ENCODE results near the gene CANT1. TPM values are rescaled to one million over a fixed set of nuclear protein-coding genes. Genes with fewer than 3 reads are reported as not detected.

Gene CANT1
- total RNA-seq, 1 donor from 2014 or later: 81.6 TPM

DNA sequence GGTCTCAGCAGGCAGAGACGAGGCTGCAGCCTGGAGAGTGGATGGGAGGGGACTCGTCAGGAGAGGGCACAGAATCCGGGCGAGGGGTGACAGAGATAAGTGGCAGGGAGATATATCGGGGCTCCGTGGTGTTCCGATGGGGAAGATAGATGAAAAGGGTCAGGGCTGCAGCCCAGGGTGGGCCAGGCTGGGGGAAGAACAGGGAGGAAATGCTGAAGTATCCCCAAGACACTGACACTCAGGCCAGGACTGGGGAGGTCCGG, 32.0 kb downstream of the CANT1 start:
- Mint-ChIP-seq H3K36me3 (ENCODE audit: low read depth, unreplicated experiment) (no peaks in the 10 kb centered on the region), H3K27ac (ENCODE audit: unreplicated experiment) (no peak overlapping the region), H3K4me1 (ENCODE audit: unreplicated experiment) (peaks cover 9% of the 10 kb centered on the region), H3K9me3 (ENCODE audit: unreplicated experiment) (no peaks in the 10 kb centered on the region), H3K27me3 (ENCODE audit: unreplicated experiment) (peaks cover 3% of the 10 kb centered on the region), H3K4me3 (ENCODE audit: unreplicated experiment) (no peak overlapping the region)
- DNase-seq (ENCODE audit: low spot score): no peak
- TF ChIP-seq CTCF (IDR thresholded peaks at IDR 0.05; ENCODE audit: unreplicated experiment): no peak

DNA sequence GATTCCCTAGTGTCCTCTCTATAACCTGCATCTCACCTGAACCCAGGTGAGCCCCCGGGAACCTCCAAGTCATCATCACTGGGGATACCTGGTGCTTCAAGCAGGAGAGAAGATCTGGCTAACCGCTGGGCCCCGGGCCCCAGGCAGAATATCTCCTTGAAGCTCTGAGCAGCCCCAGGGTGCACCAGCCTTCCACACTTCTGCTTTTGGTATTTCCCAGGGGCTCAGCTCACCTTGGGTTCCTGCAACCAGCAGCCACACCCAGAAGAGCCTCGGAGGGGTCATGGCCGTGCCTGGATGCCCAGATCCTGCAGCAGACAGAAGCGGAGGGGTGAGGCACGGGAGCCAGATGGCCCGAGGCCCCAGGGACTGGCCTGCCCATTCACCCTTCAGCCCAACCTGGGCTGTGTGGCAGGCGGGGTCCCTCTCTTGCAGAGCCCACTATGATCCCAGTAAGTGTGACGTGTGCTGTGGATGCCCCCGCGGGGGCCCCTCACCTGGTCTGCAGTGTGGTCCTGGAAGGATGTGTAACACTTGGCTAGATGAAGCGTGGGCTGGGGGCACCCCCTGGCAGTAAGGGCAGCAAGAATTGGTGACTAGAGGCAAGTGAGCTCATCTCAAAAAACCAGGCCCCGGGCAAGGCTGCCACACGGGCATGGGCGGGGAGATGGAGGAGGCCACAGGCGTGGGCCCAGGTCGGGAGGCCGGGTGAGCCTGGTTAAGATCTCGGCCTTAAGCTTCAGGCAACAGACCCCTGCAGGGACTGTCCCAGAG, 32.5 kb downstream of the CANT1 start:
- Mint-ChIP-seq H3K36me3 (ENCODE audit: low read depth, unreplicated experiment) (no peaks in the 10 kb centered on the region), H3K9me3 (ENCODE audit: unreplicated experiment) (no peaks in the 10 kb centered on the region), H3K27me3 (ENCODE audit: unreplicated experiment) (peaks cover 3% of the 10 kb centered on the region), H3K4me1 (ENCODE audit: unreplicated experiment) (peaks cover 9% of the 10 kb centered on the region), H3K4me3 (ENCODE audit: unreplicated experiment) (no peak overlapping the region), H3K27ac (ENCODE audit: unreplicated experiment) (no peak overlapping the region)
- no peak for DNase-seq (ENCODE audit: low spot score)
- TF ChIP-seq CTCF (IDR thresholded peaks at IDR 0.05; ENCODE audit: unreplicated experiment): no peak

DNA sequence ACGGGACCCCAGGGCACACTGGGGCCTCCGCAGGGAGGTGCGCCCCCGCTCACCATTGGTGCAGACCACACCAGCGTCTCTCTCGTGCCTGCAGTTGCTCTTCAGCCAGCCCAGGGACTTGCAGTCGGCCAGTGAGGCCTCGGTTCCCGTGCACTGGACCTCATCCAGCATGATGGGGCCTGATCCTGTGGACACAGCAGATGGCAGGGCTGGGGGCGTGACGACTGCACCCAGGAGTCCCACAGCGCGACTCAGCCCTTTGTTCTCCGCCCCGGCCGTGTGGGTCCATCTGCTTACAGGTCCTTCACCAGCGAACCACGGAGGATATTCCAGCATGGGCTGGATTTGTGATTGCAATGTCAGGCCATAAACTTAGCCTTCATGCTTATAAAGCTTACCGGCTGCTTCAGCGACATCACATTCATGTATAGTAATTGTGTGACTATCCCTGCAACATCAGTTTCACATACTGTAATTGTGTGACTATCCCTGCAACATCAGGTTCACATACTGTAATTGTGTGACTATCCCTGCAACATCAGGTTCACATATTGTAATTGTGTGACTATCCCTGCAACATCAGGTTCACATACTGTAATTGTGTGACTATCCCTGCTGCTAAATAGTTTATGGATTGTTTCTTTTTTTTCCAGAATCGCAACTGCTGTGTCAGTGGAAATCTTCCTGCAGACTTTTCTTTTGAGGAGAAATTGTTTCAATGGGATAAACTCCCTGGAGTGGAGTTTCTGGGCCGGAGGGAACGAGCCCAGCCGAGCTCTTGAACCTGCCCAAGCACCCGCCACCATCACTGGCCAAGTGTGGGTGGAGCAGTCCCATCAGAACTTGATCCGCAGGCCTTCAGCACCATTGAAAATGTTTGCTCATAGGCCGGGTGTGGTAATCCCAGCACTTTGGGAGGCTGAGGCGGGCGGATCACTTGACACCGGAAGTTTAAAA, 34.7 kb downstream of the CANT1 start:
- DNase-seq (ENCODE audit: low spot score): no peak
- peaks cover 3% of the 10 kb centered on the region for H3K27me3 Mint-ChIP-seq (ENCODE audit: unreplicated experiment)
- H3K4me3 Mint-ChIP-seq (ENCODE audit: unreplicated experiment): no peak overlapping the region
- no peak for TF ChIP-seq CTCF (IDR thresholded peaks at IDR 0.05; ENCODE audit: unreplicated experiment)
- H3K36me3 Mint-ChIP-seq (ENCODE audit: low read depth, unreplicated experiment): no peaks in the 10 kb centered on the region
- peaks cover 17% of the 10 kb centered on the region for H3K4me1 Mint-ChIP-seq (ENCODE audit: unreplicated experiment)
- H3K27ac Mint-ChIP-seq (ENCODE audit: unreplicated experiment): peak overlapping the region; percentile 13
- no peaks in the 10 kb centered on the region for H3K9me3 Mint-ChIP-seq (ENCODE audit: unreplicated experiment)

DNA sequence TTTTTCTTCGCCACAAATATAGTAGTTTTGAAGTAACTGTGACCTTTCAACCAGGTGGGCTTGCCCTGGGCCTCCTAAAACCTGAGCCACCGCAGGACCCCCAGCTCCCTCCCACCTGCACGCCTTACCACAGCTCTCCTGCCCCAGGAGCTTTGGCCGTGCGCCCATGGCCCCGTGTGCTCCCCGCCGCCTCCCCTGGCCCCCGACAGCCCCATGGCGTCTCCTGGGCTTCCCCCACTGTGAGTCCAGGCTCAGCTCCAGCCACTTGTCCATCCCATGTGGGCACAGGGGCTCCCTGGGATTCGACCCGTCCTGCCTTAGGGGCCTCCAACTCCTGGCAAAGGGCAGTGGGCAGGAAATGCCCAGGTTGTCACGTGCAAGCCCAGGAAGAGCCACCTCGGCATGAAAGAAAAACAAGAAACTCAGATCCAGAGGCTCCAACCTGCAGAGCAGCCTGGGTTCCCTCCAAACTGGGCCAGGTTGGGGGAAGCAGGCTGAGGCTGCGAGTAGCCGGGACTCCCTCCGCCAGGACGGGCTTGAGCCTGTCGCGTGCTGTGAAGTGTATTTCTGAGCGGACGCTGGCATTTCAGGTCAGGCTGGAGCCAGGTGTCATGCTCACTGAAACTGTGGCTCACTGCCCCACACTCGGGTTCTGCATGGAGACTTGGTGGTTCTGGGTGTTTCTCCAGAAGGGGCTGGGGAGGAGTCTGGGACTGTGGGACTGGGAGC, 35.6 kb downstream of the CANT1 start:
- peaks cover 17% of the 10 kb centered on the region for H3K4me1 Mint-ChIP-seq (ENCODE audit: unreplicated experiment)
- TF ChIP-seq CTCF (IDR thresholded peaks at IDR 0.05; ENCODE audit: unreplicated experiment): no peak
- H3K27ac Mint-ChIP-seq (ENCODE audit: unreplicated experiment): no peak overlapping the region
- H3K36me3 Mint-ChIP-seq (ENCODE audit: low read depth, unreplicated experiment): no peaks in the 10 kb centered on the region
- no peak overlapping the region for H3K4me3 Mint-ChIP-seq (ENCODE audit: unreplicated experiment)
- H3K9me3 Mint-ChIP-seq (ENCODE audit: unreplicated experiment): no peaks in the 10 kb centered on the region
- no peak for DNase-seq (ENCODE audit: low spot score)
- H3K27me3 Mint-ChIP-seq (ENCODE audit: unreplicated experiment): peaks cover 3% of the 10 kb centered on the region

Measured in endothelial cell (in vitro differentiated cells).